Naive B cell (primary cell): ENCODE measurements around the gene PRKACA. TPM values are rescaled to one million over a fixed set of nuclear protein-coding genes. Genes with fewer than 3 reads are reported as not detected.
A peak's percentile ranks its signal among the peaks of the same experiment; 100 is the strongest.

Source experiments
- ATAC-seq, 2 donors: fragments of 150-1000 bp; cut with Tn5 transposase; 2 replicates each; pipeline ENCODE4 v1.10.0; 2021; ENCODE audit warnings: low read depth in 2 of 2, mild to moderate bottlenecking in 2 of 2, moderate library complexity in 2 of 2
- DNase-seq: peaks from one replicate; pipeline ENCODE4 v3.0.0; 2022
- H3K27ac Mint-ChIP-seq, 6 donors: one replicate each; pipeline ENCODE4 v1.8.0; 2020 to 2022; ENCODE audit warnings: mild to moderate bottlenecking in 6 of 6, mixed read lengths in 6 of 6, moderate library complexity in 5 of 6, inconsistent platforms in 2 of 6
- H3K27me3 Mint-ChIP-seq, 3 donors: one replicate each; pipeline ENCODE4 v1.8.0; 2021 to 2022; ENCODE audit warnings: mixed read lengths in 3 of 3, mild to moderate bottlenecking in 1 of 3
- H3K36me3 Mint-ChIP-seq, 2 donors: one replicate each; pipeline ENCODE4 v1.8.0; 2020 to 2022; ENCODE audit warnings: mixed read lengths in 2 of 2, inconsistent platforms in 1 of 2, mild to moderate bottlenecking in 1 of 2
- H3K4me1 Mint-ChIP-seq, 3 donors: one replicate each; pipeline ENCODE4 v1.8.0; 2020 to 2022; ENCODE audit warnings: mixed read lengths in 3 of 3, inconsistent platforms in 1 of 3, mild to moderate bottlenecking in 1 of 3, moderate library complexity in 1 of 3
- H3K4me3 Mint-ChIP-seq, 8 donors: one replicate each; pipeline ENCODE4 v1.8.0; 2020 to 2022; ENCODE audit warnings: mild to moderate bottlenecking in 8 of 8, mixed read lengths in 8 of 8, moderate library complexity in 8 of 8, inconsistent platforms in 2 of 8
- H3K9me3 Mint-ChIP-seq, 7 donors: one replicate each; pipeline ENCODE4 v1.8.0; 2020 to 2022; ENCODE audit warnings: mixed read lengths in 7 of 7, mild to moderate bottlenecking in 5 of 7, inconsistent platforms in 2 of 7, moderate library complexity in 1 of 7
- polyA plus RNA-seq, 6 donors: library from polyadenylated mRNA; unstranded; fragments of 300-500 nt; fragmentation: Illumina TruSeq; gene quantifications; one replicate each; pipeline ENCODE4 v1.2.3, GENCODE V29; 2021; ENCODE audit warnings: low read depth in 6 of 6

Gene PRKACA
- polyA plus RNA-seq, 6 donors from 2014 or later = 0.60 to 3.1 (median 1.2) TPM; not detected in 1

DNA sequence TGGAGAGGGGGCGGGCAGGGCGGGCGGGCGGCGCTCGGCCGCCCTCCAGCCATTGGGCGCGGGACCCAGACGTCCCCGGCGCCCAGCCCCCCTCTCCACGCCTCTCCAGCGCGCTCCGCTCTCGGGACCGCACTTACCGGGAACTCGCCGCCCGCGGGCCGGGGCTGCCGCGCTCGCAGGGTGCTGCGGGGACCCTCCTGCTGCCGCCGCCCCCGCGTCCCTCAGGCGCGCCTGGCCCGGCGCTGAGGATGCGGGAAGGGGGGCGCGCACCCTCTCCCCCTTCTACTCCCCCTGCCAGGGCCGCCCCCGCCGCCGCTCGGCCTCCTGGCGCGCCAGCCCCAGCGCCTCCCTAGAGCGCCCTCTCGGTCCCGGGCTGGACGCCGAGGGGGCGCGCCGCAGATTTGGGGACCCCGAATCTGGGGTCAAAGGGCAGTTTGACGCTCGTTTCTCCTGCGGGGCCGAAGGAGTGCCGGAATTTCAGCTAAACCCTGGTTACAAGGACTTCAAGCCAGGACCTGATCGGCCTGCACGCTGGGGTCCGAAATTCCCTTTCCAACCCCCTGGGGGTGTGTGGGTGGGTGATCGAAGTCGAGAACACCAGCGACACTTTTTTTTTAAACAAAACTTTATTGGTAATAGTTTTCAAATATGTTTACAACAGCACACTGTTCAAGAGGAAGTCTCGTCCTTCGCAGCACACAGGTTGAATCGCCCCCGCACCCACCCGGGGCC is 26.3 kb downstream of the PRKACA start:
- ATAC-seq (peak; percentile 55 to 59), DNase-seq (peak; percentile 83)
- Mint-ChIP-seq H3K4me3 (peak overlapping the region; percentile 89 to 100 (median 99)), H3K9me3 (peaks cover 0 to 9% (median 4%) of the 10 kb centered on the region in 7 donors), H3K4me1 (peaks cover 14 to 20% (median 18%) of the 10 kb centered on the region in 3 donors), H3K27ac (peak overlapping the region; percentile 97 to 100 (median 100)), H3K36me3 (peaks cover 7 to 8% of the 10 kb centered on the region in 2 donors), H3K27me3 (no peaks in the 10 kb centered on the region)

- Mint-ChIP-seq H3K27ac (peak within 1 kb of the TSS; percentile 97 to 100 (median 100)), H3K27me3 (no peaks in the 10 kb centered on the region), H3K4me1 (peaks cover 14 to 20% (median 18%) of the 10 kb centered on the region in 3 donors), H3K36me3 (peaks cover 7 to 8% of the 10 kb centered on the region in 2 donors), H3K9me3 (peaks cover 0 to 9% (median 4%) of the 10 kb centered on the region in 7 donors), H3K4me3 (peak within 1 kb of the TSS; percentile 89 to 100 (median 99))
- DNase-seq (peak; percentile 74), ATAC-seq (peak; percentile 48 to 53)
These were observed 27.0 kb downstream of the PRKACA start, which contains the start of gene SAMD1 for GRCh38 chr19:14090509-14091080. Gene SAMD1 (minus strand): TSS chr19:14090751.

DNA sequence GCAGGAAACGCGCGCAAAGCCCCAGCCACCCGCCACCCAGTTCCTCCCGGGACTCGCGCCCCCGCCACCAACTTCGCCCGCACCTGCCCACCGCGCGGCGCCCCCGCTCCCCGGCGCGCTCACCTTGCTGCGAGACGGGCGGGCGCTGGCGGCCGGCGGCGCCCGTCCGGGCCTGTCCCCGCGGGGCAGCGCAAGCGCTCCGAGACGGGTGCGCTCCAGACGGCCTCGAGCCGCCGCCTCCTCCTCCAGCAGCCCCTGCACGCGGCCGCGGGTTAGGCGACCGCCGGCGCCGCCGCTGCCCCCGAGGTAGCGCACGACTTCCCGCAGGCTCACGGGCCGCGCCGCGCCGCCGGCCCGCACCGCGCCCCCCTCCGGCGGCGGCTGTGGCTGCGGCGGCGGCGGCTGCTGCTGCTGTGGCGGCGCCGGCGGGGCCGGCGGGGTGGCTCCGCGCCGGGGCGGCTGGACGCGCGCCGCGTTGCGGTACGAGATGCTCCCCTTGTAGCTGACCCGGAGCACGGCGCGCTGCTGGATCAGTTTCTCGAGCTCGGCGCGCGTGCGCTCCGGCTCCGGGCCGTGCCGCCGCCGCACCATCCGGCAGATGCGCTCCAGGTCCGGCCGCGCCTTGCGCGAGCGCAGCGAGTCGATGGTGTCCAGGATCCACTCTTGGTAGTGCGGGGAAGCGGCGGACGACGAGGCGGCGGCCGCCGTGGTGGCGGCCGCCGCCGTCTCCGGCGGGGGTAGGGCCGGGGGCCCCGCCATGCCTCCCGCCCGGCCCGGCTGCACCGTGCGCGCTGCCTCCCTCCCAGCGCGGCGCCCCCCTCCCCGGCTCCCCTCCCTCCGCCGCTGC is 27.7 kb downstream of the PRKACA start:
- peak; percentile 46 for DNase-seq
- Mint-ChIP-seq H3K27ac (peak overlapping the region in 4 of 6 donors; percentile 77 to 96 (median 84)), H3K4me3 (peak overlapping the region; percentile 81 to 99 (median 89)), H3K4me1 (peaks cover 14 to 20% (median 18%) of the 10 kb centered on the region in 3 donors), H3K27me3 (no peaks in the 10 kb centered on the region), H3K9me3 (peaks cover 0 to 9% (median 4%) of the 10 kb centered on the region in 7 donors), H3K36me3 (peaks cover 7 to 8% of the 10 kb centered on the region in 2 donors)
- ATAC-seq = peak; percentile 8 to 15

GRCh38 chr19:14089412-14089661 is 28.2 kb downstream of the PRKACA start:
- peaks cover 7 to 8% of the 10 kb centered on the region in 2 donors for H3K36me3 Mint-ChIP-seq
- peak overlapping the region in 4 of 6 donors; percentile 50 to 96 (median 84) for H3K27ac Mint-ChIP-seq
- peak overlapping the region; percentile 10 to 99 (median 87) for H3K4me3 Mint-ChIP-seq
- DNase-seq = peak; percentile 25
- peaks cover 0 to 9% (median 4%) of the 10 kb centered on the region in 7 donors for H3K9me3 Mint-ChIP-seq
- ATAC-seq = no peak
- H3K4me1 Mint-ChIP-seq = peaks cover 14 to 18% (median 15%) of the 10 kb centered on the region in 3 donors
- no peaks in the 10 kb centered on the region for H3K27me3 Mint-ChIP-seq

GRCh38 chr19:14088634-14089411 is 28.7 kb downstream of the PRKACA start:
- DNase-seq (no peak), ATAC-seq (no peak)
- Mint-ChIP-seq H3K36me3 (peaks cover 7 to 8% of the 10 kb centered on the region in 2 donors), H3K9me3 (peaks cover 0 to 7% (median 4%) of the 10 kb centered on the region in 7 donors), H3K4me1 (peaks cover 14 to 18% (median 15%) of the 10 kb centered on the region in 3 donors), H3K4me3 (peak overlapping the region; percentile 52 to 99 (median 87)), H3K27ac (peak overlapping the region in 3 of 6 donors; percentile 50 to 96 (median 79)), H3K27me3 (no peaks in the 10 kb centered on the region)

- peaks cover 4 to 13% (median 5%) of the 10 kb centered on the region in 3 donors for H3K4me1 Mint-ChIP-seq
- H3K9me3 Mint-ChIP-seq = peaks cover 0 to 1% (median 0%) of the 10 kb centered on the region in 7 donors
- peak overlapping the region in 1 of 8 donors; percentile 71 for H3K4me3 Mint-ChIP-seq
- ATAC-seq (no peak), DNase-seq (no peak)
- H3K27ac Mint-ChIP-seq = no peak overlapping the region
- H3K27me3 Mint-ChIP-seq = no peaks in the 10 kb centered on the region
- H3K36me3 Mint-ChIP-seq = peaks cover 4 to 7% of the 10 kb centered on the region in 2 donors
These were observed 31.5 kb downstream of the PRKACA start for GRCh38 chr19:14086098-14086497.

DNA sequence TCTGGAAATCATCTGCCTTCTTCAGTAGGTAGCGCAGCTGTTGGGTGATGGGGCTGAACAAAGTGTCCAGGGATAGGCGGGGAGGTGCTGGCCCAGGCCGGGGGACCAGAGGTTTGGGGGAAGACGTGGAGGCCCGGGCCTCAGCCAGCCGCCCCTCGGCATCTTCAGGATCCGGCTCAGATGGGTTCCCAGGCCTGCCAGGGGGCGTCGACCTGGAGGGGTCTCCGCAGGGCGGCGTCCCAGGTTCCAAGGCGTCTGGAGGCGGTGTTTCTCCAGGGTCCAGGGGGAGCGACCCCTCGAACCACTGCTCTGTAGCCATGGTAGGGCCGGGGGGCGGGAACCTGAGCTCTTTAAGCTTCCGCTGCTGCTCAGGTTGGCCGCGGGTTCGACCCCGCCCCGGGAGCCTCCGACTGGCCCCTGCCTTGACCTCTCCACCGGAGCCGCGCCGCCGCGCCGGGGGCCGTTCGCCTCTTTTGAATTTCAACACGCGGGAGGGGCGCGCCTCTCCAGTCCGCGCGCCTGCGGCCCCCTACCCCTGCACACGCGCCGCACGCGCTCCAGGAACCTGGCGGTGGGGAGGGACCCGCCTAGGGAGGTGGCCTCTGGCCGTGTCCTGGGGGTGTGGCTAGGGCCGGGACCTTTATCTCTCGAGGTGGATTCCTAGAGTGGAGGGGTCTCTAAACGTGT is 32.1 kb downstream of the PRKACA start, which contains the start of gene C19orf67:
Gene C19orf67, minus strand, starts transcription at position 475 of the 687 bp plus-strand sequence. Its CDS starts 156 bp downstream, at position 319.
- Mint-ChIP-seq H3K27me3 (no peaks in the 10 kb centered on the region), H3K4me3 (peak within 1 kb of the TSS in 2 of 8 donors; percentile 42 to 72), H3K36me3 (peaks cover 4 to 7% of the 10 kb centered on the region in 2 donors), H3K27ac (peak within 1 kb of the TSS in 1 of 6 donors; percentile 15), H3K4me1 (peaks cover 4 to 20% (median 5%) of the 10 kb centered on the region in 3 donors), H3K9me3 (peaks cover 0 to 1% (median 0%) of the 10 kb centered on the region in 7 donors)
- ATAC-seq (no peak), DNase-seq (no peak)

- no peaks in the 10 kb centered on the region for H3K9me3 Mint-ChIP-seq
- H3K36me3 Mint-ChIP-seq = no peaks in the 10 kb centered on the region
- peak overlapping the region in 7 of 8 donors; percentile 72 to 97 (median 90) for H3K4me3 Mint-ChIP-seq
- peaks cover 0 to 23% (median 0%) of the 10 kb centered on the region in 3 donors for H3K4me1 Mint-ChIP-seq
- H3K27me3 Mint-ChIP-seq = no peaks in the 10 kb centered on the region
- H3K27ac Mint-ChIP-seq = peak overlapping the region in 2 of 6 donors; percentile 72 to 88
- ATAC-seq (no peak), DNase-seq (no peak)
These were observed 34.9 kb downstream of the PRKACA start for GRCh38 chr19:14082675-14082960.

- no peaks in the 10 kb centered on the region for H3K36me3 Mint-ChIP-seq
- H3K27ac Mint-ChIP-seq = peak overlapping the region; percentile 88 to 99 (median 97)
- peak; percentile 8 to 31 for ATAC-seq
- peak overlapping the region; percentile 81 to 97 (median 95) for H3K4me3 Mint-ChIP-seq
- H3K9me3 Mint-ChIP-seq = no peaks in the 10 kb centered on the region
- peaks cover 0 to 27% (median 0%) of the 10 kb centered on the region in 3 donors for H3K4me1 Mint-ChIP-seq
- peak; percentile 28 for DNase-seq
- no peaks in the 10 kb centered on the region for H3K27me3 Mint-ChIP-seq
These were observed 35.5 kb downstream of the PRKACA start for GRCh38 chr19:14081797-14082674.

DNA sequence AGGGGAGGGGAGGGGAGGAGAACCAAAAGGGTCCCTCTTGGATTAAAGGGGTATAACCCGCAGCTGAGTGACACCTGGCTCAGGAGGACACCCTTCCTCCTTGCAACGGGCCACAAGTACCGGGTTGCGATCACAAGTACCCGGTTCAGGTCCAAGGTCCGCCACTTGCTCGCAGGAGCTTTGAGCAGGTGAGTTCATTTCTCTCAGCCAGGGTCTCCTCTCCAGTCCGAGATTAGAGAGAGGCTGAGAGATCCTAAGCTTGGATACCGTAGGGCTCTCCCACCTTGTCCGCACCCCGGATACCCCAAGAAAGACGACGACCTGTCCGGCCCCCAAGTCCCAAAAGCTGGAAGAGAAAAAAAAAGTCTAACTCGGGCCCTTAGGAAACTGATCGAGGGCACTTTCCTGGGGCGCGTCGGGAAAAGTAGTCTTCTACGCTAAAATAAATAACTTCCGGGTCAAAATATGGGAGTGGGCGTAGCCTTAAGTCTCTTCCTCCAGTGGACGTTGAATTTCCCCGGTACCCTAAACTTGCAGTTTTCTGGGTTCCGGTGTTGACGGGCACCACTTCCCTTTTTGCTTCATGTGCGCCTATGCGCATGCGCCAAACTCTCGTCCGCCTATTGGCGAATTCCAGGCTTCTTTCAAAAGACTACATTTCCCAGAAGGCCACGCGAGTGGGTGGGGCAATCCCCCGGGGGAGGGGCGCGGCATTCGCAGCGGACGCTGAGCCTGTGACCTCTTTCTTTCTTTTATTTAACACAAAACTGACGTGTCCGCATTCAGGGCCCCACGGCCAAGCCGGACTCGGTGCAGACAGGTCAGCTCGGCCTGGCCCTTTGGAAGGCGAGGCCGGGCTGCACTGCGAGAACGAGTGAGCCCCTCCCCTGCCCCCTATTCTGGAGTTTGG is 36.4 kb downstream of the PRKACA start:
- Mint-ChIP-seq H3K9me3 (no peaks in the 10 kb centered on the region), H3K36me3 (no peaks in the 10 kb centered on the region), H3K4me1 (peaks cover 0 to 27% (median 0%) of the 10 kb centered on the region in 3 donors), H3K27me3 (no peaks in the 10 kb centered on the region), H3K4me3 (peak overlapping the region; percentile 81 to 97 (median 95)), H3K27ac (peak overlapping the region; percentile 88 to 99 (median 97))
- ATAC-seq = peak; percentile 94 to 95
- peak; percentile 99 for DNase-seq
